ENCODE data around the gene CSNK1D.

The CSNK1D gene

GRCh38 chr17:82310877-82311276, 37.4 kb upstream of the CSNK1D start:
- DNase-seq (ENCODE audit: low read depth in 2 of 2) = no peak

GRCh38 chr17:82309656-82310570, 36.4 kb upstream of the CSNK1D start:
- DNase-seq (ENCODE audit: low read depth in 2 of 2) = no peak

GRCh38 chr17:82305727-82306300, 32.3 kb upstream of the CSNK1D start:
- DNase-seq (ENCODE audit: low read depth in 2 of 2) = no peak

GRCh38 chr17:82304826-82305726, 31.6 kb upstream of the CSNK1D start:
- DNase-seq (ENCODE audit: low read depth in 2 of 2) = no peak

- no peak for DNase-seq (ENCODE audit: low read depth in 2 of 2)
Measured at GRCh38 chr17:82303944-82304808, 30.7 kb upstream of the CSNK1D start.

GRCh38 chr17:82302991-82303943, 29.8 kb upstream of the CSNK1D start:
- DNase-seq (ENCODE audit: low read depth in 2 of 2) = no peak

GRCh38 chr17:82302568-82302963, 29.1 kb upstream of the CSNK1D start:
- no peak for DNase-seq (ENCODE audit: low read depth in 2 of 2)

GRCh38 chr17:82301916-82302567, 28.5 kb upstream of the CSNK1D start:
- DNase-seq (ENCODE audit: low read depth in 2 of 2) = peak in 1 of 2 donors; percentile 70

- no peak for DNase-seq (ENCODE audit: low read depth in 2 of 2)
Measured at GRCh38 chr17:82301300-82301915, 27.9 kb upstream of the CSNK1D start.

- peak; percentile 63 to 66 for DNase-seq (ENCODE audit: low read depth in 2 of 2)
Measured at GRCh38 chr17:82300707-82301270, 27.3 kb upstream of the CSNK1D start.

GRCh38 chr17:82300228-82300627, 26.7 kb upstream of the CSNK1D start:
- DNase-seq (ENCODE audit: low read depth in 2 of 2) = no peak

- peak in 1 of 2 donors; percentile 56 for DNase-seq (ENCODE audit: low read depth in 2 of 2)
Measured at GRCh38 chr17:82299452-82299851, 26.0 kb upstream of the CSNK1D start.

GRCh38 chr17:82298538-82299421, 25.3 kb upstream of the CSNK1D start:
- no peak for DNase-seq (ENCODE audit: low read depth in 2 of 2)

GRCh38 chr17:82297714-82298537, 24.4 kb upstream of the CSNK1D start:
- peak; percentile 78 to 86 for DNase-seq (ENCODE audit: low read depth in 2 of 2)

- DNase-seq (ENCODE audit: low read depth in 2 of 2) = peak; percentile 86 to 89
Measured at GRCh38 chr17:82297280-82297713, 23.8 kb upstream of the CSNK1D start.

GRCh38 chr17:82296511-82297279, 23.2 kb upstream of the CSNK1D start:
- DNase-seq (ENCODE audit: low read depth in 2 of 2) = no peak
